HepG2 (cell line): ENCODE measurements around the gene KCTD19. TPM values are rescaled to one million over a fixed set of nuclear protein-coding genes. Genes with fewer than 3 reads are reported as not detected.

Source experiments
- ATAC-seq: fragments of 200-7000 bp; cut with Tn5 transposase; 3 replicates; pipeline ENCODE4 v1.9.1; 2020; ENCODE audit warnings: mild to moderate bottlenecking, moderate library complexity
- BruUV-seq: library from RNA; stranded (reverse); fragments of 400-500 nt; replicated peaks from 2 replicates; lab custom pipeline; 2021; lab: Mats Ljungman, UMichigan
- CTCF ChIA-PET: fragments of 300-600 bp; formaldehyde crosslinking; extraction: SDS; loops from one replicate; lab custom pipeline; 2021; ENCODE audit warnings: low total read pairs, inconsistent platforms, low intra/inter-chr PET ratio; lab: Yijun Ruan, JAX
- POLR2A ChIA-PET: fragments of 350-600 bp; sonication (Branson Sonifier 250); formaldehyde crosslinking; loops from one replicate; lab custom pipeline; 2020; ENCODE audit warnings: antibody characterized with exemption, inconsistent platforms; lab: Yijun Ruan, JAX
- DNase-seq: peaks from one replicate; pipeline ENCODE4 v3.0.0-alpha.2; 2015; ENCODE audit warnings: low spot score
- FAIRE-seq: peaks from 3 replicates; lab custom pipeline; 2011; peaks lifted over from hg19 to GRCh38; lab: Jason Lieb, UNC
- H2AFZ ChIP-seq: one replicate; pipeline ENCODE4 v1.6.1; 2011; ENCODE audit warnings: low read length, inconsistent platforms
- H3K27ac ChIP-seq: fragments of 300-600 bp; 3 replicates; pipeline ENCODE4 v1.8.0; 2011; ENCODE audit warnings: mixed run types, mild to moderate bottlenecking, mixed read lengths, low read length, inconsistent platforms; ENCODE audit not compliant: insufficient read depth; ENCODE audit errors: extremely low read length
- H3K27me3 ChIP-seq, 2 experiments: fragments of 200-600 bp in 1 of 2; 2 replicates in 1 of 2; 3 replicates in 1 of 2; pipeline versions ENCODE4 v1.6.0 to v1.8.0; 2011; ENCODE audit warnings: low read length in 2 of 2, mild to moderate bottlenecking in 2 of 2, moderate library complexity in 2 of 2, inconsistent platforms in 1 of 2; ENCODE audit not compliant: insufficient read depth in 2 of 2, control insufficient read depth in 1 of 2
- H3K36me3 ChIP-seq, 2 experiments: fragments of 200-600 bp in 1 of 2; replicated peaks in 1 of 2; 2 replicates in 1 of 2; 3 replicates in 1 of 2; pipeline versions ENCODE4 v1.5.1 to v1.8.0; 2011; ENCODE audit warnings: low read length in 2 of 2, inconsistent platforms in 1 of 2; ENCODE audit not compliant: insufficient read depth in 2 of 2, control insufficient read depth in 1 of 2
- H3K4me1 ChIP-seq: 2 replicates; pipeline ENCODE4 v1.5.1; 2012; ENCODE audit warnings: low read length, inconsistent platforms; ENCODE audit not compliant: insufficient read depth
- H3K4me2 ChIP-seq: 2 replicates; pipeline ENCODE4 v1.6.0; 2011; ENCODE audit warnings: low read depth, low read length, inconsistent platforms
- H3K4me3 ChIP-seq, 3 experiments: fragments of 200-600 bp in 1 of 3; sonication (generic), shearing (Covaris generic) in 1 of 3; replicated peaks in 1 of 3; 2 replicates each; pipeline ENCODE4 v1.5.1; 2011 to 2016; ENCODE audit warnings: low read length in 3 of 3, inconsistent platforms in 2 of 3, low read depth in 2 of 3, mild to moderate bottlenecking in 2 of 3, control low read depth in 1 of 3, mixed read lengths in 1 of 3; ENCODE audit not compliant: insufficient read depth in 1 of 3
- H3K79me2 ChIP-seq: one replicate; pipeline ENCODE4 v1.6.1; 2011; ENCODE audit warnings: low read length, inconsistent platforms; ENCODE audit not compliant: insufficient read depth
- H3K9ac ChIP-seq: 2 replicates; pipeline ENCODE4 v1.6.0; 2011; ENCODE audit warnings: mild to moderate bottlenecking, low read depth, low read length, inconsistent platforms; ENCODE audit not compliant: insufficient read depth
- H3K9me3 ChIP-seq: 2 replicates; pipeline ENCODE4 v1.5.1; 2012; ENCODE audit warnings: mild to moderate bottlenecking, low read length
- H4K20me1 ChIP-seq: 2 replicates; pipeline ENCODE4 v1.6.0; 2011; ENCODE audit warnings: inconsistent platforms, mild to moderate bottlenecking, low read length, moderate library complexity; ENCODE audit not compliant: insufficient read depth
- FUBP1 ChIP-seq: sonication (generic); formaldehyde crosslinking; IDR thresholded peaks from 2 replicates; pipeline ENCODE4 v1.5.1; 2020; ENCODE audit warnings: missing genetic modification reagents, mild to moderate bottlenecking, borderline replicate concordance
- GLMP ChIP-seq: sonication (generic); formaldehyde crosslinking; IDR thresholded peaks from 2 replicates; pipeline ENCODE4 v1.9.0; 2021; ENCODE audit warnings: missing genetic modification reagents, mild to moderate bottlenecking, borderline replicate concordance
- HHEX ChIP-seq: IDR thresholded peaks from 2 replicates; pipeline ENCODE4 v1.6.1; 2016; ENCODE audit warnings: control low read depth
- KLF15 ChIP-seq: sonication (generic); formaldehyde crosslinking; IDR thresholded peaks from 2 replicates; pipeline ENCODE4 v1.8.1; 2023; ENCODE audit warnings: borderline replicate concordance, mild to moderate bottlenecking, inconsistent platforms, missing genetic modification reagents, mixed read lengths
- MLXIP ChIP-seq: sonication (generic); formaldehyde crosslinking; IDR thresholded peaks from 2 replicates; pipeline ENCODE4 v1.9.0; 2021; ENCODE audit warnings: missing genetic modification reagents, borderline replicate concordance
- PCBP2 ChIP-seq: fragments of 200-400 bp; formaldehyde crosslinking; optimal IDR thresholded peaks from 2 replicates; pipeline ENCODE3; 2018; ENCODE audit warnings: low read length, low read depth; ENCODE audit not compliant: poor library complexity, severe bottlenecking
- POLR2AphosphoS5 ChIP-seq: IDR thresholded peaks from 2 replicates; pipeline ENCODE4 v1.6.1; 2012; ENCODE audit warnings: low read depth, low read length
- RORA ChIP-seq: sonication (generic); formaldehyde crosslinking; IDR thresholded peaks from 2 replicates; pipeline ENCODE4 v1.5.0; 2020; ENCODE audit warnings: mild to moderate bottlenecking, missing genetic modification reagents, moderate library complexity
- SAFB2 ChIP-seq: sonication (generic); formaldehyde crosslinking; IDR thresholded peaks from 2 replicates; pipeline ENCODE4 v1.5.1; 2020; ENCODE audit warnings: missing genetic modification reagents, low read depth, mild to moderate bottlenecking, borderline replicate concordance
- UBTF ChIP-seq: sonication (generic); formaldehyde crosslinking; IDR thresholded peaks from 2 replicates; pipeline ENCODE4 v1.4.0; 2020; ENCODE audit warnings: mild to moderate bottlenecking, missing genetic modification reagents
- ZBTB21 ChIP-seq: sonication (generic); formaldehyde crosslinking; IDR thresholded peaks from 2 replicates; pipeline ENCODE4 v1.4.0; 2020; ENCODE audit warnings: missing genetic modification reagents
- ZNF543 ChIP-seq: sonication (generic); formaldehyde crosslinking; IDR thresholded peaks from 2 replicates; pipeline ENCODE4 v1.4.0; 2020; ENCODE audit warnings: mild to moderate bottlenecking, missing genetic modification reagents
- whole genome bisulfite sequencing: methylation state at CpG from one replicate; pipeline ENCODE4 v1.1.6; 2017; ENCODE audit warnings: low lambda C conversion rate; 5-methylcytosine and 5-hydroxymethylcytosine counted together
- in situ Hi-C: cut with HindIII; loops from 2 replicates; pipeline ENCODE4 v1.10.0; 2017; ENCODE audit warnings: low pct_unique_long_range_greater_than_20kb; ENCODE audit not compliant: extremely low pct_ligation_motif_present
- intact Hi-C: fragments of 100-400 bp; cut with micrococcal nuclease; formaldehyde crosslinking; loops from one replicate; pipeline ENCODE4 v1.10.0; 2022; ENCODE audit not compliant: unreplicated experiment
- polyA plus RNA-seq, 8 experiments: library from polyadenylated mRNA; depleted of rRNA in 3 of 8; stranded (reverse) in 7 of 8; unstranded in 1 of 8; fragments of >200 nt; fragmentation: Illumina TruSeq in 4 of 8; extraction: Trizol in 4 of 8; gene quantifications; 2 replicates each; pipeline versions ENCODE4 v1.2.1 to v1.2.3, GENCODE V29; 2011 to 2016; ENCODE audit warnings: low read depth in 4 of 8, missing spikeins in 1 of 8, mixed read lengths in 1 of 8; ENCODE audit not compliant: insufficient read depth in 1 of 8
- total RNA-seq, 5 experiments: library from RNA; depleted of rRNA; stranded (reverse); fragments of >200 nt; fragmentation: Illumina TruSeq; extraction: Trizol; gene quantifications; 2 replicates each; pipeline ENCODE4 v1.2.3, GENCODE V29; 2016; ENCODE audit warnings: low read depth in 1 of 5
- TF ChIP-seq, protein P1 (sequence below): sonication (generic); formaldehyde crosslinking; conservative IDR thresholded peaks from 2 replicates; pipeline ENCODE4 v1.5.0; 2020; ENCODE audit warnings: missing genetic modification reagents

Gene KCTD19
- total and polyA plus RNA-seq, 2 of the 13 experiments (the other 11 are each of a cell fraction or from before 2014, with no cell fraction given) = not detected

- Histone ChIP-seq H3K4me2 (no peak overlapping the region), H3K9me3 (no peaks in the 10 kb centered on the region), H3K4me3 (no peak overlapping the region), H3K27me3 (no peaks in the 10 kb centered on the region), H3K27ac (no peak overlapping the region), H3K4me1 (peaks cover 8% of the 10 kb centered on the region), H2AFZ (no peak overlapping the region), H3K79me2 (no peaks in the 10 kb centered on the region), H3K36me3 (no peaks in the 10 kb centered on the region), H4K20me1 (no peaks in the 10 kb centered on the region), H3K9ac (no peak overlapping the region)
- in situ Hi-C loops (no loop called here), intact Hi-C loops (no loop called here)
- POLR2A ChIA-PET = interaction anchor here (1.1 to 1.6 kb wide), 2 partner anchors 10 to 23 kb away, joined by 3 to 5 read pairs; no protein-coding TSS in a partner anchor
- ATAC-seq (no peak), DNase-seq (no peak), FAIRE-seq (no peak)
- CTCF ChIA-PET = interaction anchor here (1.1 kb wide), 1 partner anchor 23 kb away, joined by 4 read pairs; no protein-coding TSS in a partner anchor
- 94% methylated on average over 17 of the region's 21 CpGs for WGBS
- no TSS peak for BruUV-seq
- no peak for TF ChIP-seq KLF15 (CRISPR knock-in tag)
- TF ChIP-seq UBTF = no peak
- no peak for TF ChIP-seq PCBP2
- no peak for TF ChIP-seq ZBTB21 (CRISPR knock-in tag)
- no peak for TF ChIP-seq POLR2AphosphoS5
- no peak for TF ChIP-seq HHEX (CRISPR knock-in tag)
- no peak for TF ChIP-seq GLMP (CRISPR knock-in tag)
- TF ChIP-seq, protein P1, sequence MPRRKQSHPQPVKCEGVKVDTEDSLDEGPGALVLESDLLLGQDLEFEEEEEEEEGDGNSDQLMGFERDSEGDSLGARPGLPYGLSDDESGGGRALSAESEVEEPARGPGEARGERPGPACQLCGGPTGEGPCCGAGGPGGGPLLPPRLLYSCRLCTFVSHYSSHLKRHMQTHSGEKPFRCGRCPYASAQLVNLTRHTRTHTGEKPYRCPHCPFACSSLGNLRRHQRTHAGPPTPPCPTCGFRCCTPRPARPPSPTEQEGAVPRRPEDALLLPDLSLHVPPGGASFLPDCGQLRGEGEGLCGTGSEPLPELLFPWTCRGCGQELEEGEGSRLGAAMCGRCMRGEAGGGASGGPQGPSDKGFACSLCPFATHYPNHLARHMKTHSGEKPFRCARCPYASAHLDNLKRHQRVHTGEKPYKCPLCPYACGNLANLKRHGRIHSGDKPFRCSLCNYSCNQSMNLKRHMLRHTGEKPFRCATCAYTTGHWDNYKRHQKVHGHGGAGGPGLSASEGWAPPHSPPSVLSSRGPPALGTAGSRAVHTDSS (CRISPR knock-in tag) = no peak
- no peak for TF ChIP-seq RORA
- TF ChIP-seq MLXIP (CRISPR knock-in tag) = no peak
- no peak for TF ChIP-seq SAFB2 (CRISPR knock-in tag)
- no peak for TF ChIP-seq ZNF543
- TF ChIP-seq FUBP1 = no peak
Measured at GRCh38 chr16:67283826-67284555, 42.5 kb downstream of the KCTD19 start.
